ENCODE results near the gene CTAGE15.
"Not testable (repeated sequence)": the region's sequence is repeated elsewhere in the genome, so short reads cannot be mapped to it uniquely, and the experiment has no call there.

The CTAGE15 gene

GRCh38 chr7:143571501-143571900 is at the start of gene CTAGE15:
CTAGE15 (plus strand) TSS chr7:143571801; CDS start chr7:143571818, 17 bp downstream.
- not testable (repeated sequence) for DNase-seq

- DNase-seq, result not testable (repeated sequence)
Observed at GRCh38 chr7:143522309-143522916, 49.2 kb upstream of the CTAGE15 start.

- not testable (repeated sequence) for DNase-seq
Observed at GRCh38 chr7:143531169-143531926, 40.3 kb upstream of the CTAGE15 start.

GRCh38 chr7:143531932-143532331 is 39.7 kb upstream of the CTAGE15 start:
- DNase-seq, result not testable (repeated sequence)

GRCh38 chr7:143533213-143533839 is 38.3 kb upstream of the CTAGE15 start:
- DNase-seq, result not testable (repeated sequence)

GRCh38 chr7:143536443-143536842 is 35.2 kb upstream of the CTAGE15 start:
- DNase-seq, result not testable (repeated sequence)

- DNase-seq, result not testable (repeated sequence)
Observed at GRCh38 chr7:143543288-143544038, 28.1 kb upstream of the CTAGE15 start.

GRCh38 chr7:143555968-143556367 is 15.6 kb upstream of the CTAGE15 start:
- DNase-seq, result not testable (repeated sequence)

- not testable (repeated sequence) for DNase-seq
Observed at GRCh38 chr7:143563306-143563705, 8.3 kb upstream of the CTAGE15 start.

- not testable (repeated sequence) for DNase-seq
Observed at GRCh38 chr7:143566001-143566400, 5.6 kb upstream of the CTAGE15 start.

GRCh38 chr7:143588183-143588582 is 16.6 kb downstream of the CTAGE15 start:
- not testable (repeated sequence) for DNase-seq

GRCh38 chr7:143589897-143590296 is 18.3 kb downstream of the CTAGE15 start:
- not testable (repeated sequence) for DNase-seq

- DNase-seq, result not testable (repeated sequence)
Observed at GRCh38 chr7:143598086-143598485, 26.5 kb downstream of the CTAGE15 start.

- DNase-seq, result not testable (repeated sequence)
Observed at GRCh38 chr7:143603549-143603948, 31.9 kb downstream of the CTAGE15 start.

GRCh38 chr7:143606088-143606487 is 34.5 kb downstream of the CTAGE15 start:
- not testable (repeated sequence) for DNase-seq

GRCh38 chr7:143615545-143615944 is 43.9 kb downstream of the CTAGE15 start:
- peak; percentile 0 for DNase-seq

- DNase-seq, result not testable (repeated sequence)
Observed at GRCh38 chr7:143617204-143617603, 45.6 kb downstream of the CTAGE15 start.

- DNase-seq, result not testable (repeated sequence)
Observed at GRCh38 chr7:143620058-143620457, 48.5 kb downstream of the CTAGE15 start.

- peak; percentile 76 for DNase-seq
Observed at GRCh38 chr7:143620646-143621045, 49.0 kb downstream of the CTAGE15 start, which contains the start of gene TCAF2. TCAF2 (plus strand) TSS chr7:143620974.

- not testable (repeated sequence) for DNase-seq
Observed at GRCh38 chr7:143621175-143621574, 49.6 kb downstream of the CTAGE15 start.

GRCh38 chr7:143622130-143622529 is 50.5 kb downstream of the CTAGE15 start:
- not testable (repeated sequence) for DNase-seq
